PC-3 (cell line): ENCODE measurements around the gene SLC25A45. TPM values are rescaled to one million over a fixed set of nuclear protein-coding genes. Genes with fewer than 3 reads are reported as not detected.

Source experiments
- ATAC-seq: fragments of 200-7000 bp; cut with Tn5 transposase; 2 replicates; pipeline ENCODE4 v1.9.1; 2020; ENCODE audit warnings: mild to moderate bottlenecking, moderate library complexity
- BruUV-seq: library from RNA; stranded (reverse); fragments of 400-500 nt; replicated peaks from 2 replicates; lab custom pipeline; 2021; lab: Mats Ljungman, UMichigan
- CTCF ChIA-PET: fragments of 300-600 bp; sonication (Branson Sonifier 250); formaldehyde crosslinking; loops from one replicate; lab custom pipeline; 2022; ENCODE audit warnings: antibody characterized with exemption; lab: Charles Lee
- POLR2A ChIA-PET: fragments of 300-600 bp; sonication (Branson Sonifier 250); formaldehyde crosslinking; loops from one replicate; lab custom pipeline; 2022; ENCODE audit warnings: antibody characterized with exemption; ENCODE audit not compliant: unreplicated experiment; lab: Charles Lee
- DNase-seq: peaks from one replicate; pipeline ENCODE4 v3.0.0-alpha.2; 2015
- H2AFZ ChIP-seq: fragments of 300-600 bp; sonication (generic); 2 replicates; pipeline ENCODE4 v1.6.0; 2016; ENCODE audit warnings: antibody characterized with exemption, low read length
- H3F3A ChIP-seq: fragments of 300-600 bp; sonication (generic); one replicate; pipeline ENCODE4 v1.6.0; 2017; ENCODE audit warnings: antibody characterized with exemption, low read length, control low read depth, mild to moderate bottlenecking; ENCODE audit not compliant: unreplicated experiment
- H3K27ac ChIP-seq: fragments of 300-600 bp; sonication (generic); 2 replicates; pipeline ENCODE4 v1.5.1; 2016; ENCODE audit warnings: mild to moderate bottlenecking, low read length
- H3K27me3 ChIP-seq: fragments of 300-600 bp; sonication (generic); 2 replicates; pipeline ENCODE4 v1.6.1; 2016; ENCODE audit warnings: low read length, mixed read lengths
- H3K36me3 ChIP-seq: fragments of 300-600 bp; sonication (generic); 2 replicates; pipeline ENCODE4 v1.6.1; 2016; ENCODE audit warnings: low read depth, mixed run types, low read length, mixed read lengths
- H3K4me1 ChIP-seq: fragments of 300-600 bp; sonication (generic); 2 replicates; pipeline ENCODE4 v1.5.1; 2016; ENCODE audit warnings: low read length; ENCODE audit not compliant: insufficient read depth
- H3K4me2 ChIP-seq: fragments of 300-600 bp; sonication (generic); 2 replicates; pipeline ENCODE4 v1.6.0; 2016; ENCODE audit warnings: low read length
- H3K4me3 ChIP-seq: fragments of 300-600 bp; sonication (generic); 2 replicates; pipeline ENCODE4 v1.5.1; 2016; ENCODE audit warnings: mild to moderate bottlenecking, low read length, mixed read lengths
- H3K79me2 ChIP-seq: fragments of 300-600 bp; sonication (generic); 2 replicates; pipeline ENCODE4 v1.6.1; 2017; ENCODE audit warnings: low read length, mixed read lengths
- H3K9ac ChIP-seq: fragments of 300-600 bp; sonication (generic); 2 replicates; pipeline ENCODE4 v1.6.0; 2016; ENCODE audit warnings: mild to moderate bottlenecking, low read length
- H3K9me2 ChIP-seq: fragments of 300-600 bp; sonication (generic); replicated peaks from 2 replicates; pipeline ENCODE4 v1.6.1; 2016; ENCODE audit warnings: mixed run types, low read length, mixed read lengths
- H3K9me3 ChIP-seq: fragments of 300-600 bp; sonication (generic); 2 replicates; pipeline ENCODE4 v1.6.1; 2016; ENCODE audit warnings: low read length, mixed read lengths
- H4K20me1 ChIP-seq: fragments of 300-600 bp; sonication (generic); 2 replicates; pipeline ENCODE4 v1.6.1; 2016; ENCODE audit warnings: low read length, mixed read lengths
- EZH2 ChIP-seq: fragments of 300-600 bp; sonication (generic); IDR thresholded peaks from one replicate; pipeline ENCODE4 v1.6.1; 2017; ENCODE audit warnings: antibody characterized with exemption, mild to moderate bottlenecking, low read length; ENCODE audit not compliant: unreplicated experiment
- EZH2phosphoT487 ChIP-seq: fragments of 300-600 bp; sonication (generic); IDR thresholded peaks from 2 replicates; pipeline ENCODE4 v1.6.1; 2018; ENCODE audit warnings: mild to moderate bottlenecking, antibody characterized with exemption, low read length, borderline replicate concordance
- intact Hi-C: fragments of 100-400 bp; cut with micrococcal nuclease; formaldehyde crosslinking; loops from 2 replicates; pipeline ENCODE4 v1.9.0; 2023
- total RNA-seq: library from RNA; depleted of rRNA; stranded (reverse); fragments of >200 nt; gene quantifications from 2 replicates; pipeline ENCODE4 v1.2.3, GENCODE V29; 2014
- TF ChIP-seq, protein P1 (sequence below): fragments of 300-600 bp; sonication (generic); conservative IDR thresholded peaks from 2 replicates; pipeline ENCODE4 v1.5.1; 2017; ENCODE audit warnings: antibody characterized with exemption, low read depth, mild to moderate bottlenecking, low read length

The SLC25A45 gene
- total RNA-seq, 1 experiment from 2014 or later, result 12.7 TPM

DNA sequence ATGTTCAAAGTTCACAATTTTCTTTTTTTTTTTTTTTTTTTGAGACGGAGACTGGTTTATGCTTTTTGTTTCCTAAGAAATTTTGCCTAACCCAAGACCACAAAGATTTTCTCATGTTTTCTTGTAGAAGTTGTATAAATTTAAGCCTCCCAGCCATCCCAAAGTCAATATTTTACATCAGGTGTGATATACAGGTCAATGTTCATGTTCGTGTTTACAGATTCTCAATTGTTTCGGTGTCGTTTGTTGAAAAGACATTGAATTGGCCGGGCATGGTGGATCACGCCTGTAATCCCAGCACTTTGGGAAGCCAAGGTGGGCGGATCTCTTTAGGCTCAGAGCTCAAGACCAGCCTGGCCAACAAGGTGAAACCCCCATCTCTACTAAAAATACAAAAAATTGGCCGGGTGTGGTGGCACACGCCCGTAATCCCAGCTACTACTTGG lies 19.4 kb upstream of the SLC25A45 start:
- Histone ChIP-seq H4K20me1 (no peaks in the 10 kb centered on the region), H3K36me3 (peaks cover 26% of the 10 kb centered on the region; the same call in 1 of the 2 replicates), H3K4me1 (no peaks in the 10 kb centered on the region), H3F3A (no peaks in the 10 kb centered on the region), H3K9me3 (no peaks in the 10 kb centered on the region), H3K27me3 (no peaks in the 10 kb centered on the region), H3K79me2 (no peaks in the 10 kb centered on the region), H3K4me2 (no peak overlapping the region), H3K9ac (no peak overlapping the region), H2AFZ (no peak overlapping the region), H3K27ac (no peak overlapping the region), H3K4me3 (no peak overlapping the region), H3K9me2 (no peaks in the 10 kb centered on the region)
- ChIA-PET POLR2A (no interaction called here), CTCF (no interaction called here)
- ATAC-seq (no peak), DNase-seq (no peak)
- TF ChIP-seq EZH2 (no peak), EZH2phosphoT487 (no peak)
- TF ChIP-seq, protein P1, sequence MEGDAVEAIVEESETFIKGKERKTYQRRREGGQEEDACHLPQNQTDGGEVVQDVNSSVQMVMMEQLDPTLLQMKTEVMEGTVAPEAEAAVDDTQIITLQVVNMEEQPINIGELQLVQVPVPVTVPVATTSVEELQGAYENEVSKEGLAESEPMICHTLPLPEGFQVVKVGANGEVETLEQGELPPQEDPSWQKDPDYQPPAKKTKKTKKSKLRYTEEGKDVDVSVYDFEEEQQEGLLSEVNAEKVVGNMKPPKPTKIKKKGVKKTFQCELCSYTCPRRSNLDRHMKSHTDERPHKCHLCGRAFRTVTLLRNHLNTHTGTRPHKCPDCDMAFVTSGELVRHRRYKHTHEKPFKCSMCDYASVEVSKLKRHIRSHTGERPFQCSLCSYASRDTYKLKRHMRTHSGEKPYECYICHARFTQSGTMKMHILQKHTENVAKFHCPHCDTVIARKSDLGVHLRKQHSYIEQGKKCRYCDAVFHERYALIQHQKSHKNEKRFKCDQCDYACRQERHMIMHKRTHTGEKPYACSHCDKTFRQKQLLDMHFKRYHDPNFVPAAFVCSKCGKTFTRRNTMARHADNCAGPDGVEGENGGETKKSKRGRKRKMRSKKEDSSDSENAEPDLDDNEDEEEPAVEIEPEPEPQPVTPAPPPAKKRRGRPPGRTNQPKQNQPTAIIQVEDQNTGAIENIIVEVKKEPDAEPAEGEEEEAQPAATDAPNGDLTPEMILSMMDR, result no peak
- no TSS peak for BruUV-seq
- intact Hi-C loops, result no loop called here

DNA sequence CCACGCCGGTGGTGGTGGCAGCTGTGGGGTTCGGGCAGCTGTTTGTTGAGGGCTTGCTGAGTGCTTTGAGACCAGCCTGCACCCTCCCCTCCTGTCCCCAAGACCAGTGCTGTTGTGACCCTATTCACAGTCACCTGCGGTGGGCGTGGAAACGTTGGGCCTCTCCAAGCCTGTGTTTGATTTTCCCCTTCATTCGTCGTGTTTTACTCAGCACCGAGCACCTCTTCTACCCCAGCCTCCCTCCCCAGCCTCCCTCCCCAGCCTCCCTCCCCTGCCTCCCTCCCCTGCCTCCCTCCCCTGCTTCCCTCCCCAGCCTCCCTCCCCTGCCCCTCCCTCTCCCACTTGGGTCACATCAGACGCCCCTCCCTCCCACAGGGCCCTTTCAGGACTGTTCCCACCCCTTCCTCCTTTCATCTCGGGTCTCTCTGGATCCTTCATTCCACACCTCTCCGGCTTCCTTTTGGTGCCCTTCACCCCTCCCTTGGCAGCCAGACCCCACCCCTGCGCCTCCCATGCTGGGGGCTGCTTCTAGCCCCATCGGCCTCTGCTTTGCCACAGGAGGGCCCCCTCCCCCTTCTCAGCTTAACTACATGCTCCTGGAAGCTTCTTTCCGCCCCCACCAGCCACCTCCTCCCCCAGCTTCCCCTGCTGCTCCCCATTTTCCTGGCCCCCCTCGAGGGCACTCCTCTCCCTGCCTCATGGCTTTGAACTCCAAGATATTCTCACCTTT lies 18.8 kb upstream of the SLC25A45 start:
- POLR2A ChIA-PET, result no interaction called here

More for the DNA sequence above, 18.8 kb upstream of the SLC25A45 start:
- intact Hi-C loops, result no loop called here
- H3K4me2 ChIP-seq, result no peak overlapping the region
- H3K4me1 ChIP-seq, result no peaks in the 10 kb centered on the region
- no peak overlapping the region for H3K4me3 ChIP-seq
- no peaks in the 10 kb centered on the region for H4K20me1 ChIP-seq
- H2AFZ ChIP-seq, result no peak overlapping the region
- no peaks in the 10 kb centered on the region for H3K79me2 ChIP-seq
- H3K27ac ChIP-seq, result no peak overlapping the region
- no peaks in the 10 kb centered on the region for H3K9me3 ChIP-seq
- peaks cover 26% of the 10 kb centered on the region; the same call in 1 of the 2 replicates for H3K36me3 ChIP-seq
- TF ChIP-seq, protein P1, result no peak
- no peak for TF ChIP-seq EZH2phosphoT487
- no peak overlapping the region for H3K9ac ChIP-seq
- H3K27me3 ChIP-seq, result no peaks in the 10 kb centered on the region
- H3F3A ChIP-seq, result no peaks in the 10 kb centered on the region
- CTCF ChIA-PET, result interaction anchor here (0.5 kb wide), 1 partner anchor 146 kb away, joined by 9 read pairs; no protein-coding TSS in a partner anchor
- no peaks in the 10 kb centered on the region for H3K9me2 ChIP-seq
- no peak for DNase-seq
- no peak for ATAC-seq
- no TSS peak for BruUV-seq
